Measurements from ENCODE around the gene AHI1.

The AHI1 gene

GRCh38 chr6:135449246-135449645 is 48.3 kb downstream of the AHI1 start:
- DNase-seq = no peak

- no peak for DNase-seq
These were observed 57.3 kb downstream of the AHI1 start for GRCh38 chr6:135440087-135440792.

- DNase-seq = no peak
These were observed 58.0 kb downstream of the AHI1 start for GRCh38 chr6:135439549-135439948.

GRCh38 chr6:135438907-135439535 is 58.5 kb downstream of the AHI1 start:
- DNase-seq = no peak

GRCh38 chr6:135434991-135435390 is 62.5 kb downstream of the AHI1 start:
- DNase-seq = no peak

DNA sequence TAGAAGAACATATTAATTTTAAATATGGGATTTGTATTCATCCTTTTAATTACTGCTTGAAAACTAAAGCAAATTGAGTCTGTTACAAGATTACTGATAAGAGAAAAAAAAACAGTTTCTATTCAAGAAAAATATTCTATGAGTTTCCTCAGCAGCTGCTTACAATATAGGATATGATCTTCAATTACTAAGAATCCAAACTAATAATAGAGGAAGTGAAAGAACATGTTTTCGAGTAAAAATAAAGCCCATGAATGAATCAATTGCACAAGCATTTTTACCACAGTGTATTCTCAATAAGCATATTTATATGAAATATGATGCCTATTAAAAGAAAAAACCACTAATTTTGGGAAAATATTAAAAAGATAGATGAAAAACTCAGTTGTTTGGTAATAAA is 63.4 kb downstream of the AHI1 start:
- no peak for DNase-seq

GRCh38 chr6:135428078-135428477 is 69.5 kb downstream of the AHI1 start:
- no peak for DNase-seq

GRCh38 chr6:135426833-135427232 is 70.7 kb downstream of the AHI1 start:
- DNase-seq = no peak

- no peak for DNase-seq
These were observed 73.2 kb downstream of the AHI1 start for GRCh38 chr6:135424385-135424784.

DNA sequence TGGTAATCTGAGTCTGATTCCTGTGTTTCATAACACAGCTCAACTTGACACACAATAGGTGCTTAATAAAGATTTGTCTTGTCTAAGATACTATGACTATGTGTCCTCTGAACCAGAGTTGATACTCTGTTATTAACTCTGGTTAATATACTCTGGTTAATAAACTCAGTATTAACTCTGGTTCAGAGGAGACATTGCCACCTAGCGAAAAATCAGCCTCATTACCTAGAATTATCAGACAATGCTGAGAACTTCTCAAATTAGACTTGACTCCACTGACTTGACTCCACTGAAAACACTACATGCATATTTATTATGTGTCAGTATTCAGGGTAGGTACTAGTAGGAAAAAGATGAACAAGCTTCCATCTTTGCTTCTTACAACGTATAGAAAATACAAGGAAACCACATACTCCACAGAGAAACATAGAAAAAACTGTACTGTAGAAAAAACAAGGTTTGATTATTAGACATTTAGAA is 73.9 kb downstream of the AHI1 start:
- DNase-seq = no peak

GRCh38 chr6:135419162-135419561 is 78.4 kb downstream of the AHI1 start:
- DNase-seq = no peak

DNA sequence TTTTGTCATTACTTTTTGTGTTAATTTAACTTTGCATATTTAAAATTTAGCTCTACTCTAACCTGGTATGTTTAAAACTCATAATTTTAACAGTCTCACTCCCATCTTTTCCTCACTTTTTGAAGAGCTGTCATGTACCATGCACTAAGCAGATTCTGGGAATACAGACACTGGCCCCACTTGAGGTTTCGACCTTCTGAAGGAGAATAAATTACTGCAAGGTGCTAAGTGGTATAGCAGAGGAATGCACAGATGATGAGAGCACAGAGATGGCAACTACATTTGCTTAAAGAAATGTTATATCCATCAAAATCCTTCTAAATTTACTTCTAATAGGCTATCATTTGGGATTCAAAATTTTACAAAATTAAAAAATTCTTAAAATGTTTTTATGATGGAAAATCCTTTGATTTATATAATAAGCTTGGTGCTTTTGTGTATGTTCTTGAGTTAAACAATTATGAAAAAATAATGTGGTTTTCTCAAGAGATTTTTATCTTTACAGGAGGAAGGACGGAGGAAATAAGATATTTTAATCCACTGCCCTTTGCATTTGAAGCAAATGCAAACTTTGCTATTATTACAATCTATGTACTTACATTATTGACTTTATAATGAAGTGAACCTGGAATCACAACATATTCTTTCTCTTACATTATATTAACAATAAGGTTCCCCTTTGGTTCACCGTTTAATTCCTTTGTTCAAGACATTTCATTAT is 79.3 kb downstream of the AHI1 start:
- no peak for DNase-seq

DNA sequence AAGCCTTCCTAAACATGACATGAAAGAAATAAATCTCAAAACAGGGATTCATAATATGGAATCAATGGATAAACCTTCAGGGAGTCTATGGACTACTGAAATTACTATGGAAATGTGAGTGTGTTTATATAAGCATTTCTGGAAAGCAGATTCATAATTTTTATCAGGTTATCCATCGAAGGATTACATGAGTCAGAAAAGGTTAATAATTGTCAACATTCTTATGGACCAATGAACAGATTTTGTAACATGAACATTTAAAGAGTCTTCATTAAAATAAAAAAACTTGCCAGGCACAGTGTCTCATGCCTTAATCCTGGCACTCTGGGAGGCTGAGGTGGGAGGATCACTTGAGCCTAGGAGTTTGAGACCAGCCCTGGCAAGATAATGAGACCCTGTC is 84.8 kb downstream of the AHI1 start:
- DNase-seq = no peak

DNA sequence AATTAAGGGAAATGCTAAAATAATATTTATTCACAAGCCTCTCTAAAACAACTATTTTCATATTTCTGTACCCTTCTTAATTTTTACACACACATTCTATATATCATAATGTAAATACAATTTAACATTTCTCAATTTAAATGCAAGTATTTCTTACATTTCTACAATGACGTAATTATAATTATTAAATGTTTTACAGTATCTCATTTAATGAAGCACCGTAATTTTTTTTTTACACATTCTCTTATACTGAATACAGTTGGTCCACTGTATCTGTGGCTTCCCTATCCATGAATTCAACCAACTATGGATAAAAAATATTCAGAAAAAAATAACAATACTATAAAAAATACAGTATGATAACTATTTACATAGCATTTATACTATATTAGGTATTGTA is 85.7 kb downstream of the AHI1 start:
- no peak for DNase-seq

- DNase-seq = no peak
These were observed 86.2 kb downstream of the AHI1 start for GRCh38 chr6:135411339-135411738.

DNA sequence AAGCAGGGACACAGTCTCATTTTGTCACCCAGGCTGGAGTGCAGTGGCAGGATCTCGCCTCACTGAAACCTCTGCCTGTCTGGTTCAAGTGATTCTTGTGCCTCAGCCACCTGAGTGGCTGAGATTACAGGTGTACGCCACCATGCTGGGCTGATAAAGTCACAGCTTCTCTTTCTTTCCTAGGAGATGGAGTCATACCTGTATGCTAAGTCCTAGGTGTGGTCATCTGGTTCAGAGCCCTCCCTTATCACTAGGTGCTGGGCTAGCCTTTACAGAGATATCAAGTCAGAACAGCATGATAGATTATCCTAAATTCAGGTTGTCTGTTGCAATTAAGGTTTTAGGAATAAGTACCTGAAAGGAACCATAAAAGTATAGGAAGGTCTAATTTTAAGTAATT is 86.7 kb downstream of the AHI1 start:
- no peak for DNase-seq

GRCh38 chr6:135403584-135403983 is 94.0 kb downstream of the AHI1 start:
- DNase-seq = no peak

- no peak for DNase-seq
These were observed 95.2 kb downstream of the AHI1 start for GRCh38 chr6:135402311-135402710.

DNA sequence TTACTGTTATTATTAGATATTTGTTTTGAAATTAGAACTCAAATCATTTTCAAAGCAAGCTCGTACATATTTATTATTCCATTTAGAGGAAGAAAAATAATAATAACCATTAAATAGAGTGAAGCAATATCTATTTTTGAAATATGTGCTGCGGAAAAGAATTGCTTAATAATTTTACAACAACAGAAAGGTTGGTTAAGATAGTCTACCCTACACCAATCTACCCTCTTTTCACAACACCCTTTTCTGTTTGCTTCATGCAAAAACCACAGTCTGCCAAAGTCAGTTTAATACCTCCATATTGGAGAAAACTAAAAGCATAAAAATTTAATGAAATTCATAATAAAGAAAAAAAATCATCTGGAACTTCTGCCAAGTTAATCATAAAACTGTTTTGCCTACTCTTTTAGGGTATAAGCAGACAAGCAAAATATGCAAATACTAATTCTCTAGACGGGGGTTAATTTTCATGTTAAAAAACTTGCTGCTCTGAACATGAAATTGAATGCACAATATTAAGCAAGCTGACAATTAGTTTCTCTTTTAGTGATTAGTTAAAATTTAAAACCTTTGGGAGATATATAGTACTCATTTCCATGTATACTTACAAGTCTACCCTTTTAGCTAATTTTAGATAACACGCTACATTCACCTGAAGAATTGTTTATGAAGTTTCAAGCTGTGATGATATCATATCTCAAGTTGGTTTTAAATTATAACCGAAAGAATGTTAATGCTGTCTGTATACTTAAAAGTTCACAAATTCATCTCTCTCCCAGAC is 100.2 kb downstream of the AHI1 start:
- DNase-seq = no peak

DNA sequence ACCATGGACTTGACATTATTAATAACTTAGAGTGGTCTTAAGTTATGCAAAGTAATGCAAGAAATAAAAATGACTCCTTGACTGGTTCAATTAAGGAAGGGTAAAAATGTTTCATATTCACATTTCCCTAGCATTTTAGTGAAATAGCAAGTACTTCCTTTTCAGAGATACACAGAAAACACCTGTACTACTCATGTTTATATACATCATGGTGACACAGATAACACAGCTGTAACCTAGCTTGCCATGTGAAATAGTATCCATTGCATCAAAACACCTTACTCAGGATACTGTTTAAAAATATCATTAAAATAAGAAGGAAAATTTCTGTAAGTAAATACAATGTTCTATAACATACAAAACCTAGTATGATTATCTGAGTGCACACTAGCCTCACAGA is 102.4 kb downstream of the AHI1 start:
- DNase-seq = no peak

DNA sequence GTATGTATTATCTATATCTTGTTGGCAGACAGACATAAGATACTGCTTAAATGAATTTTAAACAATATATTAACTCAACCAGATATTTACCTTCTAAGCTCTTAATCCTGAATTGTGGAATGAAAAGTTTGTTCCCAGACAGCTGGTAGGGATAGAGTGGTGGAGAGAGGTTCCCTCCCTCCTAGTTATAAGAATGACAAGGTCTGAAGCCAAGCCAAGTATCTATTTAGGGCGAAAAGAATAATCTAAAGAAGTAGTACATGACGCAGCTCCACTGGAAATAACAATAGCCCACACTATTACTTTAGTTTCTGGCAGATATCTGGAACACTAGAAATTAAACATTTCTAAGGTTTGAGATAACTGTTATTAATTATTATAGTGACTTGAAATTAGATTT is 104.3 kb downstream of the AHI1 start:
- no peak for DNase-seq

DNA sequence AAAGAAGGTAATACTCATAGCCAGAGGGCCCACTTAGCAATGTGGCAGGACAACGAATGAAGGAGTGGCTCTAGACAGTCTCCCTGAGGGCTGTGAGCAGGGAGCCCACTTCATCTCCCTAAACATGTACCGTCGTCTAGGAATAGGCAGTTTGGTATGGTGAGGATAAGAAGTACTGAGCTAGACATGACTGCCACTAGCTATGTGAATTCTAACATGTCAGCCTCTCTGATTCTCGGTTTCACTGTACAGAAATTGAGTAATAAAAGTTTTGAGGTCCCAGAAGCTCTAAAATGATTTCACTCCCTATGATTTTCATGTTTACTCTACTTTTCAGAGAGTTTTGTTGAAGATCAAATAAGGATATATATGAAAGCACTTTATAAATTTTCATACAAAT is 107.1 kb downstream of the AHI1 start:
- DNase-seq = no peak

- no peak for DNase-seq
These were observed 112.2 kb downstream of the AHI1 start for GRCh38 chr6:135385299-135385698.

All from activated T-cell treated with anti-CD3 and anti-CD28 coated beads, Interleukin-2, amount 50 U/mL, for 48 hours (primary cell).